ENCODE results near the gene MPL. TPM values are rescaled to one million over a fixed set of nuclear protein-coding genes. Genes with fewer than 3 reads are reported as not detected.

Gene MPL
- total and polyA plus RNA-seq, 10 of the 15 experiments (the other 5 are each of a cell fraction or from before 2014, with no cell fraction given), result not detected

- Histone ChIP-seq H4K20me1 (ENCODE audit: control insufficient read depth, insufficient read depth) (no peaks in the 10 kb centered on the region), H2AFZ (ENCODE audit: control insufficient read depth, low read depth, low read length) (no peak overlapping the region), H3K36me3 (ENCODE audit: control insufficient read depth in 2 of 2, insufficient read depth in 2 of 2, low read length in 1 of 2) (no peaks in the 10 kb centered on the region), H3K9ac (ENCODE audit: control insufficient read depth, insufficient read depth, low read length) (no peak overlapping the region), H3K4me1 (ENCODE audit: control insufficient read depth, insufficient read depth, low read length) (no peaks in the 10 kb centered on the region), H3K79me2 (ENCODE audit: control insufficient read depth, insufficient read depth, low read length) (no peaks in the 10 kb centered on the region), H3K4me2 (ENCODE audit: control insufficient read depth, insufficient read depth) (no peak overlapping the region), H3K27me3 (replicated peaks in 1 of 2; ENCODE audit: control insufficient read depth in 2 of 2, insufficient read depth in 2 of 2, low read length in 1 of 2) (no peaks in the 10 kb centered on the region), H3K9me3 (replicated peaks; ENCODE audit: control insufficient read depth, insufficient read depth, low read length) (no peaks in the 10 kb centered on the region), H3K4me3 (no peak overlapping the region), H3K27ac (ENCODE audit: control insufficient read depth, insufficient read depth) (no peak overlapping the region)
- no peak for TF ChIP-seq GATAD2B (conservative IDR thresholded peaks at IDR 0.05; ENCODE audit: low read depth)
- no peak for TF ChIP-seq TBL1XR1 (IDR thresholded peaks at IDR 0.05; ENCODE audit: low read depth, low read length)
- no peak for TF ChIP-seq SMARCA5 (IDR thresholded peaks at IDR 0.05)
- TF ChIP-seq POLR2AphosphoS2 (IDR thresholded peaks at IDR 0.05; ENCODE audit: low read depth, low read length), result no peak
- TF ChIP-seq KDM1A (IDR thresholded peaks at IDR 0.05; ENCODE audit: borderline replicate concordance), result no peak
- no peak for TF ChIP-seq NR2F1 (conservative IDR thresholded peaks at IDR 0.05)
- no peak for TF ChIP-seq REST (IDR thresholded peaks at IDR 0.05; ENCODE audit: low read depth, low read length)
- TF ChIP-seq NFIC (IDR thresholded peaks at IDR 0.05; ENCODE audit: low read depth, low read length), result no peak
- TF ChIP-seq SIX5 (IDR thresholded peaks at IDR 0.05; ENCODE audit: low read depth, low read length, severe bottlenecking), result no peak
- TF ChIP-seq ESRRA (IDR thresholded peaks at IDR 0.05; ENCODE audit: low read length), result no peak
- TF ChIP-seq HCFC1 (IDR thresholded peaks at IDR 0.05; ENCODE audit: low read length), result no peak
- no peak for TF ChIP-seq CUX1 (IDR thresholded peaks at IDR 0.05; ENCODE audit: insufficient replicate concordance, low read depth, low read length)
- no peak for TF ChIP-seq EGR1 (IDR thresholded peaks at IDR 0.05; ENCODE audit: borderline replicate concordance in 1 of 2, low read depth in 2 of 2, low read length in 2 of 2)
- no peak for TF ChIP-seq NRF1 (conservative IDR thresholded peaks at IDR 0.05; ENCODE audit: low read depth, low read length)
- no peak for TF ChIP-seq CHD4 (IDR thresholded peaks at IDR 0.05)
- no peak for TF ChIP-seq WRNIP1 (IDR thresholded peaks at IDR 0.05; ENCODE audit: borderline replicate concordance, low read depth, low read length)
- TF ChIP-seq EP300 (IDR thresholded peaks at IDR 0.05; ENCODE audit: borderline replicate concordance in 1 of 2, control insufficient read depth in 1 of 2, low read depth in 2 of 2, low read length in 2 of 2), result no peak
- ChIA-PET POLR2A (no interaction called here), SMC1A (ENCODE audit: uncharacterized antibody, unreplicated experiment) (interaction anchor here (0.6 kb wide), 1 partner anchor 84 kb away, joined by 3 read pairs; no protein-coding TSS in a partner anchor), RAD21 (ENCODE audit: unreplicated experiment) (no interaction called here), CTCF (no interaction called here)
- ATAC-seq (no peak), DNase-seq (ENCODE audit: low read depth, low spot score) (no peak), FAIRE-seq (no peak)
- intact Hi-C loops (cut with micrococcal nuclease; ENCODE audit: unreplicated experiment) (no loop called here), in situ Hi-C loops (cut with MboI) (no loop called here)
- no TSS peak for BruUV-seq (replicated peaks)
- 51% methylated on average over 18 of the region's 19 CpGs for WGBS (ENCODE audit: insufficient coverage, insufficient replicate concordance, low lambda C conversion rate, missing lambda C conversion rate)
Measured at GRCh38 chr1:43312212-43312623, 25.4 kb upstream of the MPL start.

All from GM12878 (cell line).